CD4-positive, alpha-beta T cell treated with Interleukin-12 subunit alpha and Interleukin-12 subunit beta, for 1 hour (primary cell): ENCODE measurements around the gene UQCR11.

ENCODE experiments used
- DNase-seq: peaks from one replicate; pipeline ENCODE4 v3.0.0-alpha.2; 2020

Gene UQCR11

DNA sequence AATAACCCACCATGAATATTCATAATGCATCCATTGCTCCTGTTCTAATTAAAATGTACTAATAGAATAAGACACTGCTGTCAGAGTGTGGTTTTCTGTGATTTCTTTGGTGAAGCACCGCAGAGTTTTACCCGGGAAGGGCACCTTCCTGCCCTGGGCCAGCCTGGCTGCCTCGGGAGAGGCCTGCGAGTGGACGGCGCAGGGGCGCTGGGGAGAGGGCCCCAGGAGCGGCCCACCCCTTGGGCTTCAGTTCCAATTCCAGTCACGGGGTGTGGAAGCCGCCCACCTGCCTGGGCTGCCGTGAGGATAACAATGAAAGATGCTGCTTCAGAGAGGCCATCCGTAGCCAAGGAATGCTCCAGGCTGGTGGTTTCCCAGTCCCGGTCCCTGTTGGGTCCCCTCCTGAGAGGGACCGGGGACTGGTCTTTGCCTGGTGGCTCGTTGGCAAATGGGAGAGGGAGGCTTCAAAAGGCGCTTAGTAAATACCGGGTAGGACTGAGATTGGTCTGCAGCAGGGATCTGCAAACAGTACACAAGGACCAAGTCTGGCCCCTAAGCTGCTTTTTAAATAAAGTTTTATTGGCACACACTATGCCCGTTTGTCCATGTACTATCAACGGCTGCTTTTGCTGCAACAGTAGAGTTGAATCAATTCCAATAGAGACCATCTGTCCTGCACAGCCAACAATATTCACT is 29.1 kb upstream of the UQCR11 start:
- no peak for DNase-seq

DNA sequence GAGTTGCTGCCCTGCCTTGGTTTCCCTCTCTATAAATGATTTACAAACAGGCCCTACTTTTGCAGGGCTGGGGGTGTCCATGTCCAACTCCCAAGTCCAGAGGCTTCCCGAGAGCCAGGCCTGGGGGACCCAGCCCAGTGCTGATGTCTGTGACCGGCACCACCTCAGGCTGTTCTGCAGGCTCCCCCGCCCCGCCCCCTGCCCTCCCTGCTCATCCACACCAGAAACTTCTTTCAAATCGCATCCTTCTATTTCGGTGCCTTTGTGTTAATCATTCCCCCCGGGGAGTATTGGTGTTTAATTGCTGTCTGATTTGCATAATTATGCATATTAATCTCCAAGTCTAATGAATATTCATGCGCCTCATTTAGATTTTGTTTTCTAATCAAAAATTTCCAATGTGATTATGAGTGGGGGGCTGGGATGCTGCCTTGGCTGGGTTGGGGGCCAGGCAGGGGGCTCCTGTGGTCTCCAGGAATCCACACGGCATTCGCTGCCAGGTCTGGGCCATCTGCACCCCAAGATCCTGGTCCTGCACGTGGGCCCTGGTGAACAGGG is 28.1 kb upstream of the UQCR11 start:
- DNase-seq = no peak

DNA sequence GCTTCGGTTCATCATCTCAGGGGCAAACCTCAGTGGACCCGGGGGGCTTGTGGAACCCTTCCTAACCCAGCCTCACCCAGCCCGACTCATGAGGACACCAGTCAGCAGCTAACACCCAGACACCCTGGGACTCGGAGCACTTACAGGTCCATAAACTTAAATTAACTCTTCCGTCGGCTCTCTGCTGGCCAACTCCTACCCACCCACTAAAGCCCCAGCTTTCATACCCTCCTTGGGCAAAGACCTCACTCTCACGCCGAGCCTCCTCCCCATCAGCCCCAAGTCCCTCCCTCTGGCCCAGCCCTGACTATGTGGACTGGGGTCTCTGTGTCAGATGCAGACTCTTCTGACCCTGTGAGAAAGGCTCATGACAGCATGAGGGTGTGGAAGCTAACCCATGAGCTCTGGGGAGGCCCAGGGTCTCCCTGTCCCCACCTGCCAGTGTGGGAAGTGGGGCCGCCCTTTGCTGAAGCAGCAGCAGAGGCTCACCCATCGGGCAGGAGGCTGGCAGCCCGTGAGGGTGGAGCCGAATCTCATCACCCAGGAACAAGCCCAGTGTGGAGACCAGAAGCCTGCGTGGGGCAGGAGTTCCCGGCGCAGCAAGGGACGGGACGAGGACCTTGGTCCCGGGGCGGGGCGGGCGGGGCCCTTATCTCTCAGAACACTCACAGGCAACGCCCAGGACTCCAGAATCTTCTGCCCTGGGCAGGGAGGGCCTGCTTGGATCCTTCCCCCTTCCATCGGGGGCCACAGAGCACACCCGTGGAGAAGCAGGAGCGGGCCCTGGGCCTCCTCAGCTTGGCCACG is 27.4 kb upstream of the UQCR11 start:
- no peak for DNase-seq

DNA sequence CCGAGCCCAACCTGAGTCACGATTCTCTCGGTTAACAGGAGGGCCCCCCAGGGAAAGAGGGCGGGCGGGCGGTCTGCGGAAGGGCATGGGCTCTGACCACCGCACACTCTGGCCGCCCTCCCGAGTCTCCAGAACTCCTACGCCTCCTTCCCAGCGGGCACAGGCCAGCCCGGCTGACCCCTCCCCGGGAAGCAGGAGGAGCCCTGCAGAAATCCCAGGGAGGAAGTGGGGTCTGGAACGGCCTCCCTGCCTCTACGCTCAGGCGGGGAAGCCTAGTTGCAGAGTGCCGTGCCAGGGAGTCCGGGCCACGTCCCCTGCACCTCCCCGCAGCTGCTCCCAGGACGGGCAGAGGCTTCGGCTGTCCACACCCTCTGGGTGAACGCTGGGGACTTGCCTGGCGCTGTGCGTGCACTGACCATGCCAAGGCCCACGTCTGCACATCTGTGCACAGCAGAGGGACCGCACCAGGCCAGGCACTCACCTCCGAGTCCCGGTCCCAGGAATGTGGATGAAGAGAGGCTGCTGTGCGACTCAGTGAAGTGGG is 26.4 kb upstream of the UQCR11 start:
- no peak for DNase-seq

DNA sequence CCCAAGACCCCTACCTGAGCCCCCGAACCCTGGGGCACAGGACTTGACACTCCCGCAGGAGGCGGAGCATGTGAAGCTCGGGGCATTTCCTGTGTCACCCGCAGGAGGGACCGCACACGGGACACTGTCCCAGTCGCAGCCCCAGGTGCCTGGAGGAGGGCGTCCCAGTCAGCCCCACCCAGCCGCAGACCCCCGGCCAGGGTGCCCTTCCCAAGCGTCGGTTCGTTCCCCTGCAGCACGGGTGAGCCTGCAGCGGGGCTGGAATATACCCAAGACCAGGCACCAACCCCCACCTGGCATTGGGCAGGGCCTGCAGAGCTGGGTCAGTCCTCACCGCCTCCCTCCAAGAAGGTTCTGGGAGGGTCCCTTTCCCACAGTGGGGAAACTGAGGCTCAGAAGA is 25.5 kb upstream of the UQCR11 start:
- no peak for DNase-seq

DNA sequence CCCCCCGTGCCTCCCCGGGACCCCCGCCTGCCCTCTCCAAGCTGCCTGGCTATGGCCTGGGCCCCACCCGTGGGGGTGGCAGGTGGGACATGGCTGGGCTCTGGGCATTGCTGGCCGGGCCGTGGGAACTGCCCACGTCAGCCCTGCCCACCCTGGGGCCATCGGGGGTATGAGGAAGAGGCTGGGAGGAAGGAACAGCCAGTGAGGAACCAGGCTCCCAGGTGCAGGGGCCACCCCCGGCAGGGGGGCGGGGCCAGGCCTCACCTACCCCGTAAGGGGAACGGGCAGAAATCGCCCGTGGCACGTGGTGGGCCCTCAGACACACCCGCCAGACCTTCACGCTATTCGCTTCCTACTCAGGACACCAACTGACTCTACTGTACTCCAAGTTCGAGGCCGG is 24.8 kb upstream of the UQCR11 start:
- DNase-seq = no peak

DNA sequence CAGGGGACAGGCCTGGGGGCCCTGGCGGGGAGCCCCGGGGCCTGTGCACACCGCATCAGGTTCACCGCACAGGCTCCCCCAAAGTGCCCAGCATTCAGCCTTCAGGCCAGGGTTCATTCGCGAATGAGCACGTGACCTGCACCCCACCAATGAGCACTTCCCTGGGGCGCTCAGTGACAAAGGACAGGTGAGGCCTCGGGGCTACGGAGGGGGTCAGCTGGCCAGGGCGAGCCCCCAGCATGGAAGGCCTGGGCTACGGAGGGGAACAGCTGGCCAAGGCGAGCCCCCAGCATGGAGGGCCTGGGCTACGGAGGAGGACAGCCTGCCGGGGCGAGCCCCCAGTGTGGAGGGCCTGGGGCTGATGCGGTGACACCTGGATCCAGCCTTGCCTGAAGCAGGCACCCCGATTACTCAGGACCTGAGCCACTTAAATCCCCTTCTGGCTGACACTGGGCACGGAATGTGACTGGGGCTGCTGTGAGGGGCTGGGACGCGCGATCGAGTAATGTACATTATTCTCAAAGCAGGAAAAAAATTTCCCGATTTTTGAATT is 24.1 kb upstream of the UQCR11 start:
- DNase-seq = no peak

DNA sequence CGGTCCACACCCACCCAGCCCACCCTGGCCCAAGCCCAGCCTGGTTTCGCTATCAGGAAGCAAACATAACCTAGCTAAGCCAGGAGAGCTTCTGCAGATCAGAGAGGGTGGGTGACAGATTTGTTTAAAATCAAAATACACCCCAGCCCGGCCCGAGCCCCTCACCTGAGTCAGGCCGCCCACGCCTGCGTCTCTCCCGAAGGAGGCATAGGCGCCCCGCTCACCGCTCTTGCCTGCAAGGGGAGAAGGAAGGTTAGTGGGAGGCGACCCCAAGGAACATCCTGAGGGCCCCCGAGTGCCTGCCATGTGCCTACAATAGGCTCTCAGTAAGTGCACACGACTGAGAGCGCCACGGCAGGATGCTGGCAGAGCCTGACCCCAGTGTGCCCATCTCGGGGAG is 21.9 kb upstream of the UQCR11 start:
- no peak for DNase-seq

DNA sequence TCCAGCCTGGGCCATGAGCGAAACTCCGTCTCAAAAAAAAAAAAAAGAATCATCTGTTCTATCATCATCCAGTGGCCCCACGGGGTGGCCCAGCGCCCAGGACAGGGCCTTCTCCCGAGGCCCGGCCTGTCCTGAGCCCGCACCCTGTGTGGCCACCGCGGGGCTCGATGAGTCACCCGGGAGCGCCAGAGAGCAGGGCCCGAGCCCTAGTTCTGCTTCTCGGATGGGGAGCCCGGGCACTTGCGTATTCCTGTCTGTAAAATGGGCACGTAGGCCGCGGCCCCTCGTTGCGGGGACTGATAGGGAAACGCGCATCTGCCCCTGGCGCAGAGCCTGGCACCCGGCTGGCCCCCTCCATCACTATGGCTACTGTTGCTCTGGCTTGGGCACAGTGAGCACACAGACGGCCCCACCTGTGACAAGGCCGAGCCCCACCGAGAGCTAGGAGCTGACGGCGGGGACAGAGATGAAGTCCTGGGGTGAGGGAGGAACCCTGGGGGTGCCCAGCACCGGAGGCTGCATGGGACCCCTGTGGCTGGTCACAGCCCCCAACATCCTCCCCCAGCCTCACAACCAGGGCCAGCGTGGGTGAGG is 21.3 kb upstream of the UQCR11 start:
- DNase-seq = no peak

DNA sequence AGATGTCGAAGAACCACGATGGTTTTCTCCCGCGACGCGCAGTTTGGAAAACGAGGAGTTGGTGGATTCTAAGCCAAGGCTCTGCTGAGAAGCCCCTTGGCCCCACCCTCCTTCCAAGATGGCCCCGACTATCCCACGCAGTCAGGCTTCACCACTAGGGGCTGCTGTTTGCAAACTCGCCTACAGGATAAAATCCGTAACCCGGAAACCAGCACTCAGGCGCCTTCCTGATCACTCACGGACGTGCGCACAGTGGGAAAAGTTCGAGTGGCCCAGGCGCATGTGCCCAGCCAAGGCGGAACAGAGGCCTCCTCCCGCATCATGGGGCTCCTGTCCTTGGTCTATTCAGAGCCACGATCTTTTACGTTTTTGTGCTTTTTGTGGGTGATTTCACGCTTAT is 19.2 kb upstream of the UQCR11 start:
- DNase-seq = peak; percentile 54

DNA sequence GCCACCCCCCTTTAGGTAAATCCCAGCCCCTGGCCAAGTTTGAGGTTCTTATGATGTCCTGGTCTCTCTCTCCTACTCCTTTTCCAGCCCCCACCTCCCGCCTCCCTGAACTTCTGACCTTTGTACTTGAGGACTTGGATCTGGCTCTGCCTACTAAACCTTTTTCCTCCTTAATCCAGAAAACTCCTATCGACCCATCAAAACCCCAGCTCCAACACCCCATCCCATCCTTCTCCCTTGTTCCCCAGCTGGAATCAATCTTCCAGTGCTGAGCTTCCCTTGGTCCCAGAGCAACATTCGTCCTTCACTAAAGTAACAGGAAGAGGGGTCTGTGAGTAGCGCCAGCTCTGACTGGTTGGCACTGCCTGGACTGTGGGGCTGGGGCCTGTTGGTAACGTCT is 17.3 kb upstream of the UQCR11 start:
- DNase-seq = no peak

DNA sequence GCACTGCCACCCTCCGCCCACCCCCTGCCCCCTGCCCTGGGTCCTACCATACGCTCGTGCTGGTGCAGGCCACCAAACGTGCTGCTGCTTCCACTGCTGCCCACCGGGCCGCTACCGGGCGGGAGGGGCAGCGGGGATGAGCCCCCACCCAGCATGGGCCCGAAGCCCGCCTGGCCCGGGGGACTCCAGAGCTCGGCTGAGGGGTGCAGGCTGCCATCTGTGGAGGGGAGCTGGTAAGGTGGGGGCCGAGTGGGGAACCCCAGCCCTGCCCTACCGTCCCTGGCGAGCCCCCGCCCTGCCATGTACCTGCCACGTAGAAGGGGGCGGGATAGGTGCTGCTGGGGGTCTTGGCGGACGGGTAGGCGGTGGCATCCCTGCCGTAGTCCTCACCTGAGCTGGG is 16.7 kb upstream of the UQCR11 start:
- no peak for DNase-seq

DNA sequence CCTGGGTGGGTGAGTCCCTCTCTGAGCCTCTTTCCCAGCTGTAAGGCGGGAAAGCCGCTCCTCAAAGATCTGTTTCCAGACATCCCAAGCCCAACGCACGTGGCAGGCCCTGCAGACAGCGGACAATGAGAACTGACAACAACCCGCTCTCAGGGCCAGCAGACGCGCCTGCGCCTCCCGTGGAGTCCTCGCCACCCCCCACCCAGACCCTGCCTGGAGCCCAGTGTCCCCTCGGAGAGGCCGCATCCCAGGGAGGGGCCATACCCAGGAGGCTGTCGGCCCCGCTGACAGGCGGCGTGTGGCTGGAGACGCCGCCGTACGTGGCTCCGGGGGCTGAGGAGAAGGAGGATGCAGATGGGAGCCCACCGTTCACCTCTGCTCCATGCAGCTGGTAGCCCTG is 16.3 kb upstream of the UQCR11 start:
- no peak for DNase-seq

DNA sequence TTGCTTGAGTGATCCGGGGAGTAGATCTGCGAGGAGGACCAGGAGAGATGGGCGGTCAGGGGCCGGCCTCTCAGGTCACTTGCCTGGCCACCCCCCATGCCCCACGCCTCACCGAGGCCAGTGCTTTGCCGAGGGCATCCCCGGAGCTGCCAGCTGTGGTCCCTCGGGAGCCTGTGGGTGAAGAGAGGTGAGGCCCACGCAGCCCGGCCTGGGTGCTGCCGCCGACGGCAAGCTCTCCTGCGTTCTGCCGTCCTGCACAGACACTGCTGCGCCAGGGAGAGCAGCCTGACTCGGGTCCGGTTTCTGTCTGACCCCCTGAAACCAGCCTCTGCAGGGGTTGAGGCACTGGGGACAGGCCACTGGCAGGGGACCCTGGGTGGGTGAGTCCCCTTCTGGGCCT is 15.8 kb upstream of the UQCR11 start:
- no peak for DNase-seq

DNA sequence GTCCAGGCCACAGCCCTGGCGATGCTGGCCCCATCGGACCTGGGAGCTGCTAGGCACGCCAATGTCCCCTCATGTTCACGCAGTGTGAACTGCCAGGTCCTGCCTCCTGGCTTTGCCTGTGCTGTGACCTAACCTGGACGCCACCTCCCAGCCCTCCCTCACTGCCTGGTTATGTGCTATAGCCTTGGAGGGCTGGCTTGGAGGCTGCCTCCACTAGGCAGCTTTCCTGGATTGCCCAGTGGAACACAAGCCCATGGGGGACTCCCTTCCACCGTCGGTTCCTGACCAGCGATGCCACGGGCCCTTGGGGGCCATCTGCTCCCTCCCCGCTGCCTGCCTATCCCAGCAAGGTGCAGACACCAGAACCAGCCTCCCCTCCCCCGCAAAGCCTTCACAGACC is 15.2 kb upstream of the UQCR11 start:
- no peak for DNase-seq

DNA sequence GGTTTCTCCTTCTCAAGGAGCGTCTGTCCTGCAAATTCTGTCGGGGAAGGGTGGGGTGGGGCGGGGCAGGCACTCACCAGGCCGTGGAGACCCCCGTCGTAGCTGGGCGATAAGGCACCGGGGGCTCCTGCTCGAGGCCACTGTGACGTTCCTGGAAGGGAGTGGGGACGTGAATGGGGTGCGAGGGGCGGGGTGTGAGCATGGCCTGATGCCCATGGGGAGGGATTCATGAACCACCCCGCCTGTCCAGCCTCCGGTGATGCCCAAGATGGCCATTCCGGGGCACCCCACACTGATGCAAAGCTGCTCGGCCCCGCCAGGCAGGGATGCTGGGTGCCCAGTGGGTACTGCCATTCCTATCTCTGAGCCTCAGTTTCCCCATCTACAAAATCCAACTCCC is 14.4 kb upstream of the UQCR11 start:
- no peak for DNase-seq

DNA sequence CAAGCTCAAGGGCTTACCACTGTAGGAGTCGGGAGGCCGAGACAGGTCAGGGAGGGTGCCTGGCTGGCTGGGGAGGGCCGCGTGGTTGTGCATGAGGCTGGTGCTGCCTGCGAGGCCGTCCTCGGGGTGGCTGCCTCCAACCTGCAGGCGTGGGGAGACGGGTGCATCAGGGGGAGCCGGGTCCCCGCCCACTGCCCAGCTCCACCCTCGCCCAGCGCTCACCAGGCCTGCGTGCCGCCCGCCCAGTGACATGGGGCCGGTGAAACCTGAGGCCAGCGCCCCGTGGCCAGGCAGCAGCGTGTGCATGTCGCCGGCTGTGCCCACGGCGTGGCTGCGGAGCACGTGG is 13.8 kb upstream of the UQCR11 start:
- no peak for DNase-seq

DNA sequence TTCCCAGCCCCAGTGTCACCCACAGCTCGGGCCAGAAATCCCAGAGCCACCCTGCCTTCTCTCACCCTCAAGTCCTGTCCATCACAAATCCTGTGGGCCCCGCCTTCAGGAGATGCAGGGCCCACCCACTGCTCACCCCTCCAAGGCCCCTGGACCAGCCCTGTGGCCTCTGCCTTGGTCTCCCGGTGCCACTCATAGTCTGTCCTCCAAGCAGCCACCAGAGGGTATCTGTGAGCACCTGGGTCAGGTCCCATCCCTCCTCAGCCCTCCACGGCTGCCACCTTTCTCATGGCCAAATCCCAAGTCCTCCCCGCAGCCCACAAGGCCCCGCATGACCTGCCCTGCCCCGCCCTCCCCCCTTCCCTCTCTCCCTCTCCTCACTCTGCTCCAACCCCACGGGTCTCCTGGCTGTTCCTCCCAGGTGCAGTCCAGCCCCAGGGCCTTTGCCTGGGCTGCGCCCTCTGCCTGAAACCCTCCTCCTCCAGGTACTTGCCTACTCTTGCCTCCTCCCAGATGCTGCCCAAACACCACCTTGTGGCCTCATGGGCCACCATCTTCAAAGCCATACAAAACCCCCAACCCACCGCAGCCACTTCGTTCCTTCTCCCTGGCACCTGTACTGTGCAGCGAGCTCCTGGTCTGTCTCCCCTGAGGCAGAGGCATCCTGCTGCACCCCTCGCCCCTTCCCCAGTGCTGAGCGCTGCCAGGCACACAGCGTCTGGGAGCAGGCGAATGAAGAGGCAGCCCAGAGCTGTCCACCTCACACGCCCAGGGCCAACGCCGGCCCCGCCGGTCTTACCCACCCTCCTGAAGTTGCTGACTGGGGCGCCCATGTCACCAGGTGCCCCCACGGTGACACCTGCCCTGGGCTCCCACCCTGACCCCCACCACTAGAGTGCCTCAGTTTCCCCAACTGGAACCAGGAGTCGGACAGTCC is 13.2 kb upstream of the UQCR11 start:
- peak; percentile 31 for DNase-seq

DNA sequence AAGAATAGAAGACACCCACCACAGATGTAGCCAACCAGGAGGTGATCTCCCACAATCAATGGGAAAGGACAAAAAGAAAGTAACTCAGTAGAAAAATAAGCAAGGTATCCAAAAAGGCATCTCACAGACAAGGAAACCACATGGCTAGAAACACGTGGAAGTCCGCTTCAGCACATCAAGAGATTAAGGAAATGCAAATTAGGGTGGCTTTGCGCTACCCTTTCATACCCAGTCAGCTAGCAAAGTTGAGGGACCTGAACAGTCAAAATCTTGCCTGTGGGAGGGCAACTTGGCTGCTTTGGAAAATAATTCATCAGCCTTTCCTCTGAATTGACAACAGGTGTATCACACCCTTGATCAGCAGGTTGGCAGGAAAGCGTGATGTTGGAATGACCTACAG is 11.6 kb upstream of the UQCR11 start:
- DNase-seq = no peak

DNA sequence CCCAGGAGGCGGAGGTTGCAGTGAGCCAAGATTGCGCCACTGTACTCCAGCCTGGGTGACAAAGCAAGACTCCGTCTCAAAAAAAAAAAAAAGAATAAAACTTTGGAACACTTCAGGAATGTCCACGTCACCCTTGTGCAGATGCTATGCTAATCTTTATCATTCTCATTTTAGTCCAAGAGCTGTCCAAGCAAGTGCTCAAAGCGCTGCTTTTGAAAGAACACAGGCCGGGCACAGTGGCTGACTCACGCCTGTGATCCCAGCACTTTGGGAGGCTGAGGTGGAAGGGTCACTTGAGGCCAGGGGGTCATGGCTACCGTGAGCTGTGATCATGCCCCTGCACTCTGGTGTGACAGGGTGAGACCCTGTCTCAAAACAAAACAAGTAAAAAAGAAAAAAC is 11.1 kb upstream of the UQCR11 start:
- no peak for DNase-seq

DNA sequence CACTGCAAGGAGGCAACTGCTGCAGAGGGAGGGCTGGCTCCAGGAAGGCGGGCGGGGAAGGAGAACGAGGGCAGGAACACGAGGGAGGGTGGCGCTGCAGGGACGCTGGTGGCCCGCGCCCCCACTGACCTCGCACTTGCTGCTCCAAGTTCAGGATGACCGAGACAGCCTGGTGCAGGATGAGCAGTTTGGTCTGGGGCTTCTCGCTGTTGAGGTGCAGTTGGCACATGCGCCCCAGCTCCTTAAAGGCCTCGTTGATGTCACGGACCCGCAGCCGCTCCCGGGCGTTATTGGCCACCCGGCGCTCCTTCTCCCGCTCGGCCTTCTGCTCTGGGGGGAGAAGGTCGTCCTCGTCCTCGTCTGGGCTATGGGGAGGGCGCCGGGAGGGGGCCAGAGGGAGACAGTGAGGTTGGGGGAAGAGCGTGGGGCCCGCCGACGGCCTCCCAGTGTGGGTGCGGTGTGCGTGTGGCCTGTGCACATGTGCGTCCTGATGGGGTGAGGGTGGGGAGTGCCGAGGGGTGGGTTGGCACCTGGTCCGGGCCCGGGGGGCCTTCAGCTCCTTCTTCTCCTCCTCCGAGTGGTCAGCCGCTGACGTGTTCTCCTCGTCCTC is 10.0 kb upstream of the UQCR11 start:
- no peak for DNase-seq
